HG03558 (cell line): ENCODE data around the gene CLVS2.

Source experiments
- ATAC-seq: cut with Tn5 transposase; IDR thresholded peaks from one replicate; pipeline ENCODE4 v1.9.1; 2021; ENCODE audit warnings: moderate number of reproducible peaks; ENCODE audit not compliant: unreplicated experiment; ENCODE audit errors: extremely low read depth

Gene CLVS2

GRCh38 chr6:123022975-123023374 is 26.9 kb downstream of the CLVS2 start:
- ATAC-seq: no peak

GRCh38 chr6:123024976-123025375 is 28.9 kb downstream of the CLVS2 start:
- no peak for ATAC-seq

DNA sequence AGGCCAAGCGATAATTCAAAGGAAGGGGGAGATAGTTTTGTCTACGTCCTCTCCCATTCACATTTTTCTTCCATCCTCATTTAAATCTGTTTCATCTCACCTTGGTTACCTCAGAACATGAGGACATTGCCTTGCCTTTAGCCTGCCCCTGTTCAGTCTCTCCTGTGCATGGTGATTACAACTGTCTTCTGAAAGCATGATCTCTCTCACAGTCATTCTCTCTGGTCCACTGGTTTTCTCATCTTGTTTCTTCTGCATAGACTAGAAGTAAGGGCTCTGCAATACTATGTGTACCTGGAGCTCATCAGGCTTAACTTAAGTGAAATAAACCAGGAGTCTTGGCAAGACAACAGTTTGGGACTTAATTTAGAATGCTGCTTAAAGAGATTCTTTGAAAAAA is 31.4 kb downstream of the CLVS2 start:
- ATAC-seq: no peak

DNA sequence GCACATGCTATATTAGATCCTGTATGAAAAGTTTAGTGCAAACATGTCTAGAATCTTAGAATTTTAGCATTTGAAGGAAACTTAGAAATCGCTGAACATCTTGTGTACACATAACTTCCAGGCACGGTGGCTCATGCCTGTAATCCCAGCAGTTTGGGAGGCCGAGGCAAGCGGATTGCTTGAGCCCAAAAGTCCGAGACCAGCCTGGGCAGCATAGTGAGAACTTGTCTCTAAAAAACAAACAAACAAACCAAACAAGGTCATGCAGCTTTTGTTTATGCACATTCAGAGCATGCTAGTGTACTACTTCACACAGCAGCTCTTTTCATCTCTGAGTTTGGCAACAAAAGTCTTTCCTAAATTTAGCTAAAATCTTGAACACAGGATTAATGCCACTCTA is 32.2 kb downstream of the CLVS2 start:
- no peak for ATAC-seq

DNA sequence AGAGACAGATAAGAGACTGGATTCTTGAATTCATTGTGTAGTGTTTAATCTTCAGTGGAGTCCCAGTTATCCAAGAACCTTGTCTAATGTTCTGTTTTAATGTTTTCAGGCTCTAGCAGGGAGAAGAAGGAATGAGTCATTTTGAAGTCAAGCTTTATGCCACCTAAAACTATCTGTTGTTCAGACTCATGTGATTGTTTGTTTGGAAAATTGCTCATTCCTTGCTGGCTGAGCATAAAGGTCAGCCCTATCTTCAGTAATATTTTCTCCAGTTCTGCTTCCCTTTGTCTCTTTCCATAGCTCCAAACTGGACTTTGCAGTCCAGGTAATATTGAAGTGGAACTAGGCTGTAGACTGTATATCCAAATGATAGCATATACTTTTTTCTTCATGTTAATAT is 34.2 kb downstream of the CLVS2 start:
- ATAC-seq: no peak

- no peak for ATAC-seq
Observed at GRCh38 chr6:123036648-123037047, 40.6 kb downstream of the CLVS2 start.

- no peak for ATAC-seq
Observed at GRCh38 chr6:123039431-123039830, 43.4 kb downstream of the CLVS2 start.

DNA sequence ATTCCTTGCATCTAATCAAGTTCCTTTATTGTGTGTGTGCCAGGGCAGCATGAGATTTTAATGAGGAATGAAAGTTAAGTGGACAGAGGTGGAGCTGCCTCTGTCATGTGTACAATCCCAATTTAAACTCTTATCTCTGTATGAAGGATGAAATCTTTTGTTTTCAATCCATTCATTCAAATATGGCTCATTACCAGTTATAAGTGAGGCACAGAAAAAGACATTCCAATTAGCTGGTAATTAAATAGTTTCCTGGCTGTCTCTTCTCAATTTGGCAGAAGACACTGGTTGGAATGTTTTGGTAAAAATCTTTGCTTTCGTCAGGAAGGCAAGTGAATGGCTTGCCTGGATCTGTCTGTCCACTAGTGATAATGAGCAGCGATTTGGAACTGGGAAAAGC is 46.4 kb downstream of the CLVS2 start:
- ATAC-seq: no peak

DNA sequence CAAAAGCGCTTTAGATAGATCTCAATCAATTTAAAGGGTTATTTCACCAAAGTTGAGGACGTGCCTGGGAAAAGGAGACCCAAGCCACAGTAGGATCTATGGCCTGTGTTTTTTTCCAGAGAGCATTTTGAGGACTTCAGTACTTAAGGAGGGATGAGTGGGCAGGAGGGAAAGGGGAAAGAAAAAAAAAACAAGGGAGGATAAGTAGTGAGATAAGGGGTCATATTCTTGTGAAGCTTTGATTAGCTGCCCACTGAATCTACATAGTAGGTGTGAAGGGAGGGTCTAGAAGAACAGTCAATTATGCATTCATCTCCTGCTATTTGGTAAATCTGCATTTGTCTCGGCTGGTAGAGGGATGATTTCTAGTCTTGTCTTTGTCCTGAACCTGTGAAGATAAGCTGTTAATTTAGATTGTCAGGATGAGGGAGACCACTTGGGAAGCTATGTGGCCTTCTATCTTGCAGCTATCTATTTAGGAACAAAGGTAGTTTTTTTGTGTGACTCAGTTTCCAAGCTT is 48.4 kb downstream of the CLVS2 start:
- ATAC-seq: no peak

DNA sequence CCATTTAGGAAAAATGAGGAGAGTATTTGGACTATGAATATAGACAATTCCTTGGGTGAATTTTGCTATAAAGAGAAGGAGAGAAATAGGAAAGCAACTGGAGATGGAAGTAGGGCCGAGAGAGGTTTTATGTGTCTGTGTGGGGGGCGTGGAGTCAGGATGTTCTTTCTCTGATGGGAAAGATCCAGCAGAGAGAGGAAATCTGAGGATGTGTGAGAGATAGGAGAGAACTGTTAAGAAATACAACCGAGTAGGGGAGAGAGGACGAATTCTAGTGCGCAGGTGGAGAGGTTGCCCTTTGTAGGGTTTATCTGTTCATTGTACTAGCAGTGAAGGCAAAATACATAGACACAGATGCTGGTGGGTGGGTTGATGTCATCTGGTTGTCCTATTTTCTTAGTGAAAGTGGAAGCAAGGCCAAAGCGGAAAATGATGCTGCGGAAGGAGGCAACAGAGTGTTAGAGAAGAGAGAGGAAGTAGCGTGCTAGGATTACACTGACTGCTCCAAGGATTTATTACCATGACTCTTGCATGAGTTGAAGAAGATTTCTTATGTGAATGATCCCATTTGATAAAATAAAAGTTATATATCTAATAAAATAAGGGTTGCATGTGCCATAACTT is 57.7 kb downstream of the CLVS2 start:
- ATAC-seq: no peak

DNA sequence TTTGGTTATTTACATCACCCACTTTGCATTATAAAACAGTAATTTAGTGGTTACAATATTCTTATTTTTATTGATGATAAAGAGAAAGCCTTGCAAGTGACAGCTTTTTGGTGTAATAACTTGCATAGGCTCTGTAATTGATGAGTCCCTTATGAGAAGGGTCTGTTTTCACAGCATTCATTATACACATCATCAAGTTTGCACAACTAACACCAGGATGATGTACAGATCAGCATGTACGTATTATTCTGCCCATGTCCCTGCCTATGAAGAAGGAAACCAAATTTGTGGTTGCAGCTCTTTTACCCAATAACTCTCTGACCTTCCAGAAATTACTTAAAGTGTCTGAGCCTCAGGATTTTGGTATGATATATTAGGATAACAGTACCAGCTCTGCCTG is 59.2 kb downstream of the CLVS2 start:
- no peak for ATAC-seq

DNA sequence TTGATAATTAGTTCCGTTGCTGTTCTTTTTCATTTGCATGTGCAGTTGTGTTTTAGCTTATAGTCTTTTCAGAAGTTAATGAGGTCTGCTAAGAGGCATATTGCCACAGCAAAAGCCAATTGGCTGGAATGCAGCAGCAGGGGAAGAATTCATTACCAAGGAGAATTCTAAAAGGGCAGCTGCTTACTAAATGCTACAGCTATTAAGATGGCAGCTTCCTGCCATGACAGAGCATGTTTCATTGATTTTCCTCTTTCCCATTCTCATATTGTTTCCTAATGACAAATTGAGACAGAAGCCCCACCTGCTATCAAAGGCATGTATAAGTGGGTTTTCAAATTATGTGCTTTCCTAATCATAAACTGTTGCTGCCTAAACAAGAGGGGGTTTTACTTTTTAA is 66.6 kb downstream of the CLVS2 start:
- no peak for ATAC-seq

- ATAC-seq: no peak
Observed at GRCh38 chr6:123064038-123064437, 68.0 kb downstream of the CLVS2 start.

- no peak for ATAC-seq
Observed at GRCh38 chr6:123074616-123075015, 78.6 kb downstream of the CLVS2 start.

GRCh38 chr6:123085403-123085802 is 89.4 kb downstream of the CLVS2 start:
- no peak for ATAC-seq

- ATAC-seq: no peak
Observed at GRCh38 chr6:123089226-123089625, 93.2 kb downstream of the CLVS2 start.

DNA sequence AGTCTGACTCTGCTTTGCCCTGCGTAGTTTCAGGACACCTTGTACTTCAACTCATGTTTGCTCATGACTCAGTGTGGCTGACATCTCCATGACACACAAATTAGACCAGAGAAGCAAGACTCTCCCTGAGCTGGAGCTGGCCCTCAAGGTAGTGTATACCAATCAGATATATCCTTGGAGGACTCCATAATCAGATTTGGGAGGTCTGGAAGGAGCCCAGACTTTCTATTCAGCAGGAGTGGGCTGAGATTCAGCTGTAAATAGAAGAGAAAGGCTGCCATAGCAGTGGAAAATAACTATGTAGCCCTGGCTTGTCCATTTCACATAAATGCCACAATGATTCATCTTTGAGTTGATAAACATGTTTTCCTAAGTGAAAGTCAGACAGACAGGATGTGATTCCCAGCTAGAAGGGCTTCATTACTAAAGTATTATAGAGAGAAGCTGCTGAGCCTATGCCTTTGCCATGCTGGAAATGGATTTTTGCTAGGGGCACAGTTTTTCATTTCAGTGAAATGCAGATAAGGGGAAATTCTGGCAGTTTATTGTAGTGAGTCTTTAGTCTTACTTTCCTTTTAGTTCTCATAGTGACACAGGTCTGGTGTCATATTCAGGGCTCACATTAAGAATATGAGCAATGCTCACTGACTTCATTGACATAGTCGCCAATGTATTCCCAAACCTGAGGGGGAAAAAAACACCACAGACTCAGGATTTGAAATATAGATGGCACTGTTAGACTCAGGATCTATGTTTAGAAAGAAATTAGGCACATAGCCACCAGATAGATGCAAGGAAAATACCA is 95.3 kb downstream of the CLVS2 start:
- ATAC-seq: no peak

DNA sequence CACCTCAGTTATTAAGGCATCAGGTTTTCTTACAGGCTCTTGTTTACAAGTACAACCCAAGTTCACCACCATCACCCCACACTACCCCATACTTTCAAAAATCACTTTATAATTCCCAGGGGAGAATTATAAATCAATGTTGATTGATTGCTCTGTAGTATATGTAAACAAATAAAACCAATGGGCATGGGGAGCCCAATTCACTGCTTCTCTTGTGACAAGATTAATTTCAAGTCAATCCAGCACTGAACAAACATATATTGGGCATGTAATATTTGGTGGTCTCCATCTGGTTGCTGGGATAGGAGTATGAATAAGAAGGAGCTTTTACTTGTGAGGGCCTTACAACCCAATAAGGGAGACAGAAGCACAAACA is 95.8 kb downstream of the CLVS2 start:
- ATAC-seq: no peak

DNA sequence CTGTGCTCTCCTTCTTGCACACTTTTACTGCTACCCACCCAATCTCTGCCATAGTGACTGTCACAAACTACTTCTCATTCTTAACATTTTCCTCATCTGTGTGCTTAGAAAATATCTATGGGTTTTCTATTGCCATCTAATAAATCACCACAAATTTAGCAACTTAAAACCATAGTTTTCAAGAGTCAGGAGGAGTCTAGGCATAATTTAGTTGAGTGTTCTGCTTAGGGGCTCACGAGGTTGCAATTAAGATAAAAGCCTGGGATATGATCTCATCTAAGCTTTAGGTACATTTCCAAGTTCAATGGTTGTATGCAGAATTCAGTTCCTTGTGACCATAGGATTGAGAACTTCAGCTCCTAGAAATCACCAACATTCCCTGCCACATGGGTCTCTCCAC is 98.8 kb downstream of the CLVS2 start:
- ATAC-seq: no peak

- ATAC-seq: no peak
Observed at GRCh38 chr6:123105561-123105960, 109.5 kb downstream of the CLVS2 start.

- ATAC-seq: no peak
Observed at GRCh38 chr6:123116370-123116769, 120.3 kb downstream of the CLVS2 start.
